Measurements from ENCODE around the gene SLC35F6. TPM values are rescaled to one million over a fixed set of nuclear protein-coding genes. Genes with fewer than 3 reads are reported as not detected.
A peak's percentile ranks its signal among the peaks of the same experiment; 100 is the strongest.

The SLC35F6 gene
- total and polyA plus RNA-seq, 9 of the 15 experiments (the other 6 are each of a cell fraction or from before 2014, with no cell fraction given) = 11.9 to 47.3 (median 22.5) TPM

- peak; percentile 93 for TF ChIP-seq SP1 (CRISPR knock-in tag; IDR thresholded peaks at IDR 0.05)
- 0 out of 2 replicates have a peak, but pooled peaks have one; percentile 24 for TF ChIP-seq HMGXB4 (CRISPR knock-in tag; IDR thresholded peaks at IDR 0.05)
- 0 out of 2 replicates have a peak, but pooled peaks have one; percentile 36 for TF ChIP-seq SIN3B (IDR thresholded peaks at IDR 0.05; ENCODE audit: low read depth)
- no peak for TF ChIP-seq CGGBP1 (CRISPR knock-in tag; IDR thresholded peaks at IDR 0.05)
- peak; percentile 6 for TF ChIP-seq PRDM10 (IDR thresholded peaks at IDR 0.05; ENCODE audit: partially characterized antibody)
- no peak for TF ChIP-seq SIX5 (IDR thresholded peaks at IDR 0.05; ENCODE audit: borderline replicate concordance in 1 of 2, insufficient read depth in 1 of 2, low read depth in 1 of 2, low read length in 2 of 2)
- TF ChIP-seq POU5F1 (IDR thresholded peaks at IDR 0.05; ENCODE audit: borderline replicate concordance, low read depth, low read length, partially characterized antibody) = no peak
- peak in 2 of 3 experiments; percentile 5 to 21; a peak in 2 of 6 replicates for TF ChIP-seq CTCF (IDR thresholded peaks at IDR 0.05 in 2 of 3, conservative IDR thresholded peaks at IDR 0.05 in 1 of 3; ENCODE audit: insufficient read depth in 2 of 3, low read depth in 1 of 3, low read length in 3 of 3)
- peak; percentile 97 for TF ChIP-seq POLR2AphosphoS2 (IDR thresholded peaks at IDR 0.05; ENCODE audit: low read length)
- peak; percentile 97 for TF ChIP-seq RBFOX2 (IDR thresholded peaks at IDR 0.05; ENCODE audit: low read depth, low read length)
- TF ChIP-seq SREBF2 (CRISPR knock-in tag; IDR thresholded peaks at IDR 0.05) = 0 out of 2 replicates have a peak, but pooled peaks have one; percentile 12
- TF ChIP-seq ETV6 (IDR thresholded peaks at IDR 0.05; ENCODE audit: borderline replicate concordance in 1 of 2, low read depth in 2 of 2, low read length in 1 of 2) = no peak
- TF ChIP-seq ETV6 (CRISPR knock-in tag; IDR thresholded peaks at IDR 0.05; ENCODE audit: borderline replicate concordance) = no peak
- TF ChIP-seq ZNF232 (CRISPR knock-in tag; IDR thresholded peaks at IDR 0.05) = no peak
- peak; percentile 95 for TF ChIP-seq ZBTB33 (CRISPR knock-in tag; IDR thresholded peaks at IDR 0.05)
Observed at GRCh38 chr2:26785431-26786206, 21.5 kb downstream of the SLC35F6 start, which contains the start of gene CENPA (continued).

Measured in K562 (cell line).